ENCODE measurements around the gene ADARB2.

Gene ADARB2

GRCh38 chr10:1690086-1690485, 47.2 kb downstream of the ADARB2 start:
- Histone ChIP-seq H2AK5ac (ENCODE audit: low read depth, low read length) (no peak overlapping the region), H3K4ac (ENCODE audit: low read length) (no peak overlapping the region), H3K27ac (replicated peaks; ENCODE audit: low read length) (no peak overlapping the region), H3K9ac (ENCODE audit: low read depth, low read length, poor library complexity) (no peak overlapping the region), H3K18ac (ENCODE audit: low read length) (no peak overlapping the region), H3K4me2 (ENCODE audit: insufficient read depth, low read length, poor library complexity, severe bottlenecking) (no peak overlapping the region), H3K9me3 (replicated peaks in 1 of 2; ENCODE audit: control insufficient read depth in 2 of 2, insufficient read depth in 1 of 2, low read depth in 1 of 2, low read length in 2 of 2) (peaks cover 0 to 3% of the 10 kb centered on the region in 2 donors), H4K91ac (ENCODE audit: low read depth, low read length, poor library complexity) (no peak overlapping the region), H3K79me1 (ENCODE audit: low read depth, low read length) (no peaks in the 10 kb centered on the region), H2BK15ac (ENCODE audit: low read length) (no peak overlapping the region), H3K36me3 (replicated peaks in 1 of 2; ENCODE audit: control insufficient read depth in 2 of 2, insufficient read depth in 2 of 2, low read length in 2 of 2) (no peaks in the 10 kb centered on the region), H2BK120ac (ENCODE audit: low read depth, low read length) (no peak overlapping the region), H3K4me3 (ENCODE audit: low read length in 2 of 2) (no peak overlapping the region), H3K14ac (ENCODE audit: low read length) (no peak overlapping the region), H2AFZ (ENCODE audit: low read length) (no peak overlapping the region), H3K27me3 (ENCODE audit: control insufficient read depth in 3 of 3, insufficient read depth in 3 of 3, low read depth in 1 of 3, low read length in 3 of 3) (no peaks in the 10 kb centered on the region), H2BK12ac (ENCODE audit: low read length) (no peak overlapping the region), H3K23ac (ENCODE audit: low read depth, low read length, poor library complexity) (no peak overlapping the region), H2BK5ac (ENCODE audit: low read length) (no peak overlapping the region), H4K8ac (ENCODE audit: low read depth, low read length) (no peak overlapping the region), H3K4me1 (ENCODE audit: control insufficient read depth in 2 of 2, insufficient read depth in 1 of 2, low read depth in 1 of 2, low read length in 2 of 2) (no peaks in the 10 kb centered on the region)
- DNase-seq (ENCODE audit: low spot score), result no peak
- no CpG with 5 or more reads among the region's 5 CpGs for WGBS, 2 donors (ENCODE audit: extremely low coverage in 2 of 2, insufficient read length in 2 of 2, insufficient replicate concordance in 1 of 2)

GRCh38 chr10:1688531-1688930, 48.8 kb downstream of the ADARB2 start:
- no CpG with 5 or more reads among the region's 7 CpGs for WGBS, 2 donors (ENCODE audit: extremely low coverage in 2 of 2, insufficient read length in 2 of 2, insufficient replicate concordance in 1 of 2)
- Histone ChIP-seq H3K4ac (ENCODE audit: low read length) (no peak overlapping the region), H3K23ac (ENCODE audit: low read depth, low read length, poor library complexity) (no peak overlapping the region), H2BK15ac (ENCODE audit: low read length) (no peak overlapping the region), H3K27ac (replicated peaks; ENCODE audit: low read length) (no peak overlapping the region), H3K79me1 (ENCODE audit: low read depth, low read length) (no peaks in the 10 kb centered on the region), H2AFZ (ENCODE audit: low read length) (no peak overlapping the region), H3K4me1 (ENCODE audit: control insufficient read depth in 2 of 2, insufficient read depth in 1 of 2, low read depth in 1 of 2, low read length in 2 of 2) (no peaks in the 10 kb centered on the region), H3K14ac (ENCODE audit: low read length) (no peak overlapping the region), H3K4me2 (ENCODE audit: insufficient read depth, low read length, poor library complexity, severe bottlenecking) (no peak overlapping the region), H2BK5ac (ENCODE audit: low read length) (no peak overlapping the region), H3K9ac (ENCODE audit: low read depth, low read length, poor library complexity) (no peak overlapping the region), H3K9me3 (replicated peaks in 1 of 2; ENCODE audit: control insufficient read depth in 2 of 2, insufficient read depth in 1 of 2, low read depth in 1 of 2, low read length in 2 of 2) (peaks cover 0 to 3% of the 10 kb centered on the region in 2 donors), H4K8ac (ENCODE audit: low read depth, low read length) (no peak overlapping the region), H2AK5ac (ENCODE audit: low read depth, low read length) (no peak overlapping the region), H4K91ac (ENCODE audit: low read depth, low read length, poor library complexity) (no peak overlapping the region), H3K36me3 (replicated peaks in 1 of 2; ENCODE audit: control insufficient read depth in 2 of 2, insufficient read depth in 2 of 2, low read length in 2 of 2) (no peaks in the 10 kb centered on the region), H3K27me3 (ENCODE audit: control insufficient read depth in 3 of 3, insufficient read depth in 3 of 3, low read depth in 1 of 3, low read length in 3 of 3) (no peaks in the 10 kb centered on the region), H2BK120ac (ENCODE audit: low read depth, low read length) (no peak overlapping the region), H3K18ac (ENCODE audit: low read length) (no peak overlapping the region), H3K4me3 (ENCODE audit: low read length in 2 of 2) (no peak overlapping the region), H2BK12ac (ENCODE audit: low read length) (no peak overlapping the region)
- no peak for DNase-seq (ENCODE audit: low spot score)

GRCh38 chr10:1687623-1688150, 49.6 kb downstream of the ADARB2 start:
- Histone ChIP-seq H3K18ac (ENCODE audit: low read length) (no peak overlapping the region), H2BK120ac (ENCODE audit: low read depth, low read length) (no peak overlapping the region), H2AK5ac (ENCODE audit: low read depth, low read length) (no peak overlapping the region), H2AFZ (ENCODE audit: low read length) (no peak overlapping the region), H2BK5ac (ENCODE audit: low read length) (no peak overlapping the region), H3K27ac (replicated peaks; ENCODE audit: low read length) (no peak overlapping the region), H3K79me1 (ENCODE audit: low read depth, low read length) (no peaks in the 10 kb centered on the region), H3K14ac (ENCODE audit: low read length) (no peak overlapping the region), H3K4ac (ENCODE audit: low read length) (no peak overlapping the region), H3K4me2 (ENCODE audit: insufficient read depth, low read length, poor library complexity, severe bottlenecking) (no peak overlapping the region), H4K91ac (ENCODE audit: low read depth, low read length, poor library complexity) (no peak overlapping the region), H3K36me3 (replicated peaks in 1 of 2; ENCODE audit: control insufficient read depth in 2 of 2, insufficient read depth in 2 of 2, low read length in 2 of 2) (no peaks in the 10 kb centered on the region), H2BK15ac (ENCODE audit: low read length) (no peak overlapping the region), H2BK12ac (ENCODE audit: low read length) (no peak overlapping the region), H3K9me3 (replicated peaks in 1 of 2; ENCODE audit: control insufficient read depth in 2 of 2, insufficient read depth in 1 of 2, low read depth in 1 of 2, low read length in 2 of 2) (peaks cover 0 to 3% of the 10 kb centered on the region in 2 donors), H3K9ac (ENCODE audit: low read depth, low read length, poor library complexity) (no peak overlapping the region), H3K23ac (ENCODE audit: low read depth, low read length, poor library complexity) (no peak overlapping the region), H4K8ac (ENCODE audit: low read depth, low read length) (no peak overlapping the region), H3K4me1 (ENCODE audit: control insufficient read depth in 2 of 2, insufficient read depth in 1 of 2, low read depth in 1 of 2, low read length in 2 of 2) (no peaks in the 10 kb centered on the region), H3K4me3 (ENCODE audit: low read length in 2 of 2) (no peak overlapping the region), H3K27me3 (ENCODE audit: control insufficient read depth in 3 of 3, insufficient read depth in 3 of 3, low read depth in 1 of 3, low read length in 3 of 3) (no peaks in the 10 kb centered on the region)
- DNase-seq (ENCODE audit: low spot score), result no peak
- WGBS, 2 donors (ENCODE audit: extremely low coverage in 2 of 2, insufficient read length in 2 of 2, insufficient replicate concordance in 1 of 2), result no CpG with 5 or more reads among the region's 9 CpGs

GRCh38 chr10:1687190-1687589, 50.1 kb downstream of the ADARB2 start:
- no peak overlapping the region for H2AFZ ChIP-seq (ENCODE audit: low read length)
- H2BK5ac ChIP-seq (ENCODE audit: low read length), result no peak overlapping the region
- no peak overlapping the region for H3K4me2 ChIP-seq (ENCODE audit: insufficient read depth, low read length, poor library complexity, severe bottlenecking)
- no peak overlapping the region for H3K9ac ChIP-seq (ENCODE audit: low read depth, low read length, poor library complexity)
- no peaks in the 10 kb centered on the region for H3K79me1 ChIP-seq (ENCODE audit: low read depth, low read length)
- no peak overlapping the region for H4K91ac ChIP-seq (ENCODE audit: low read depth, low read length, poor library complexity)
- DNase-seq (ENCODE audit: low spot score), result no peak
- no peak overlapping the region for H3K27ac ChIP-seq (replicated peaks; ENCODE audit: low read length)
- WGBS, 2 donors (ENCODE audit: extremely low coverage in 2 of 2, insufficient read length in 2 of 2, insufficient replicate concordance in 1 of 2), result no CpG with 5 or more reads among the region's 5 CpGs
- no peak overlapping the region for H2AK5ac ChIP-seq (ENCODE audit: low read depth, low read length)
- no peak overlapping the region for H2BK12ac ChIP-seq (ENCODE audit: low read length)
- no peak overlapping the region for H3K4ac ChIP-seq (ENCODE audit: low read length)
- H3K4me1 ChIP-seq (ENCODE audit: control insufficient read depth in 2 of 2, insufficient read depth in 1 of 2, low read depth in 1 of 2, low read length in 2 of 2), result no peaks in the 10 kb centered on the region
- H3K23ac ChIP-seq (ENCODE audit: low read depth, low read length, poor library complexity), result no peak overlapping the region
- no peak overlapping the region for H3K18ac ChIP-seq (ENCODE audit: low read length)
- no peak overlapping the region for H3K14ac ChIP-seq (ENCODE audit: low read length)
- no peak overlapping the region for H3K4me3 ChIP-seq (ENCODE audit: low read length in 2 of 2)
- H4K8ac ChIP-seq (ENCODE audit: low read depth, low read length), result no peak overlapping the region
- H3K9me3 ChIP-seq (replicated peaks in 1 of 2; ENCODE audit: control insufficient read depth in 2 of 2, insufficient read depth in 1 of 2, low read depth in 1 of 2, low read length in 2 of 2), result peaks cover 0 to 3% of the 10 kb centered on the region in 2 donors
- no peaks in the 10 kb centered on the region for H3K36me3 ChIP-seq (replicated peaks in 1 of 2; ENCODE audit: control insufficient read depth in 2 of 2, insufficient read depth in 2 of 2, low read length in 2 of 2)
- no peak overlapping the region for H2BK120ac ChIP-seq (ENCODE audit: low read depth, low read length)
- H2BK15ac ChIP-seq (ENCODE audit: low read length), result no peak overlapping the region
- no peaks in the 10 kb centered on the region for H3K27me3 ChIP-seq (ENCODE audit: control insufficient read depth in 3 of 3, insufficient read depth in 3 of 3, low read depth in 1 of 3, low read length in 3 of 3)
